Activated naive CD8-positive, alpha-beta T cell (primary cell): ENCODE measurements around the gene TESK1.
"Not testable (repeated sequence)": the region's sequence is repeated elsewhere in the genome, so short reads cannot be mapped to it uniquely, and the experiment has no call there.

Experiments used
- H3K27ac Mint-ChIP-seq: one replicate; pipeline ENCODE4 v1.8.0; 2021; ENCODE audit warnings: mixed read lengths
- H3K27me3 Mint-ChIP-seq: one replicate; pipeline ENCODE4 v1.8.0; 2021; ENCODE audit warnings: mixed read lengths
- H3K36me3 Mint-ChIP-seq: one replicate; pipeline ENCODE4 v1.8.0; 2021; ENCODE audit warnings: mixed read lengths
- H3K4me1 Mint-ChIP-seq: one replicate; pipeline ENCODE4 v1.8.0; 2021; ENCODE audit warnings: low read depth, mixed read lengths
- H3K4me3 Mint-ChIP-seq: one replicate; pipeline ENCODE4 v1.8.0; 2021; ENCODE audit warnings: mild to moderate bottlenecking, mixed read lengths
- H3K9me3 Mint-ChIP-seq: one replicate; pipeline ENCODE4 v1.8.0; 2021; ENCODE audit warnings: low read depth, mixed read lengths

The TESK1 gene

GRCh38 chr9:35639631-35640030 lies 34.6 kb downstream of the TESK1 start:
- Mint-ChIP-seq H3K27ac (peak overlapping the region; percentile 88), H3K4me1 (peaks cover 62% of the 10 kb centered on the region), H3K4me3 (peak overlapping the region; percentile 59), H3K27me3 (no peaks in the 10 kb centered on the region), H3K36me3 (peaks cover 6% of the 10 kb centered on the region), H3K9me3 (no peaks in the 10 kb centered on the region)

DNA sequence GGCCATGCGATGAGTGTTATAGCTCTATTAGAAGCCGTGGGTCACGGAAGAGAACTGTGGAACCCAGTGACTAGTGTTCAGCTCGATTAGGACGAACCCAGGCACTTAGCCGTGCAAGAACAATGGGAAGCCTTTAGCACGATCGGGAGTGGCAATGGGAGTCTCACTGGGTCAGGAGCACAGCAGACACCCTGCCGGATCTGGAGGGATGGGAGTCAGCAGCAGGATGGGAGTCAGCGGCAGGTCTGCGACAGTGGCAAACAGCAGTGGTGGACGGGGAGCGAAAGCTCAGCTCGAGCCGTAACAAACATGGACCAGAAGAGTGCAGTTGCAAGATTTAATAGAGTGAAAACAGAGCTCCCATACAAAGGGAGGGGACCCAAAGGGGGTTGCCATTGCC lies 35.4 kb downstream of the TESK1 start:
- H3K9me3 Mint-ChIP-seq, H3K4me3 Mint-ChIP-seq, H3K27ac Mint-ChIP-seq, H3K27me3 Mint-ChIP-seq, H3K36me3 Mint-ChIP-seq: not testable (repeated sequence)
- peaks cover 61% of the 10 kb centered on the region for H3K4me1 Mint-ChIP-seq

GRCh38 chr9:35641478-35641877 lies 36.4 kb downstream of the TESK1 start:
- H3K4me1 Mint-ChIP-seq = peaks cover 60% of the 10 kb centered on the region
- not testable (repeated sequence) for H3K4me3 Mint-ChIP-seq, H3K9me3 Mint-ChIP-seq, H3K27me3 Mint-ChIP-seq, H3K27ac Mint-ChIP-seq, H3K36me3 Mint-ChIP-seq

DNA sequence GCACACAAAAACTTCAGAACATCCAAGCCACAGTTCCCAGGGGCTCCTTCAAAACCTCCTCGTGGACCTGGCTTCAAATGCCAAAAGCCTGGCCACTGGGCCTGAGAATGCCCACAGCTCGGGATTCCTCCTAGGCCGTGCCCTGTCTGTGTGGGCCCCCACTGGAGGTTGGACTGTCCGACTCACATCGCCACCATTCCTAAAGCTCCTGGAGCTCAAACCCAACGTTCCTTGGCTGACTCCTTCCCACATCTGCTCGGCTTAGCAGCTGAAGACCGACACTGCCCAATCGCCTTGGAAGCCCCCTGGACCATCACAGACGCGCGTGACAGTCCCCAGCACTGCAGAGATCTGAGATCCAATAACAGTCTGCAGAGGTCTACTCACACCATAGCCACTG lies 38.0 kb downstream of the TESK1 start:
- no peak overlapping the region for H3K4me3 Mint-ChIP-seq
- H3K9me3 Mint-ChIP-seq = no peaks in the 10 kb centered on the region
- H3K36me3 Mint-ChIP-seq = peaks cover 5% of the 10 kb centered on the region
- no peak overlapping the region for H3K27ac Mint-ChIP-seq
- peaks cover 60% of the 10 kb centered on the region for H3K4me1 Mint-ChIP-seq
- H3K27me3 Mint-ChIP-seq = no peaks in the 10 kb centered on the region

GRCh38 chr9:35645736-35646135 lies 40.7 kb downstream of the TESK1 start:
- Mint-ChIP-seq H3K27ac (peak overlapping the region; percentile 93), H3K4me3 (peak overlapping the region; percentile 96), H3K4me1 (peaks cover 60% of the 10 kb centered on the region)
- not testable (repeated sequence) for H3K9me3 Mint-ChIP-seq, H3K27me3 Mint-ChIP-seq, H3K36me3 Mint-ChIP-seq

GRCh38 chr9:35646153-35646532 lies 41.1 kb downstream of the TESK1 start:
- H3K4me1 Mint-ChIP-seq = peaks cover 63% of the 10 kb centered on the region
- H3K27ac Mint-ChIP-seq = peak overlapping the region; percentile 93
- H3K36me3 Mint-ChIP-seq = no peaks in the 10 kb centered on the region
- H3K27me3 Mint-ChIP-seq = no peaks in the 10 kb centered on the region
- H3K4me3 Mint-ChIP-seq = peak overlapping the region; percentile 96
- H3K9me3 Mint-ChIP-seq = no peaks in the 10 kb centered on the region

DNA sequence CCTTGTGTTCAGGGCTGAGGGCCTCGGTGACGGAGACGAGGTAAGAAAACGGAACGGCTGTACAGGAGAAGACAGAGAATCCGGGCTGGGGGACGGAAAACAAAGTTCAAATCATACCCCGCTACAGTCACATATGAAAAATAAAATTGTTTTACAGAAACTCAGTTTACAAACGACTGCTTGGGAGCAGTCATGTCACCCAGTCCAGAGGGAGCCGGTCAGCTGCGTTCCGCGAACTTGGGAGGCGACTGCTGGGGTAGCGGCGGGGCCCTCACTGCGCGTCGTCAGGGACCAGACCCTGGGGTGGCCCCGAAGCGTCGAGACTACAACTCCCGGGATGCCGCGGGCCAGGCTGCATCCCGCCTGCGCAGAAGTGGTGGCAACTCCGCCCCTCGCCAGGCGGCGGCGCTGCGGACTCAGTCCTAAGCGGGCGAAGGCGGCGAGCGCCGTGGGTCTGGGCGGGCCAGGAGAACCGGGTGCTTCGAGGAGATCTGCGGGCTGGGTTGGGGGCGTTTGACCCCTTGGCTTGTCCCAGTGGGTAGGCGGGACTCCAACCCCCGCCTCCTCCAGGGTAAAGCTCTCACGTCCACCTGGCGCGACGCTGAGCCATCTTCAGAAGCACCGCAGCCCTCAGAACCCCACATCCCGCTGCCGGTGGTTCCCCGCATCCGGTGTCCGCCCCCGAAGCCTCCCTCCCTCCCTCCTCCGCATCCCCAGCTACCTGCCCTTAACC lies 41.6 kb downstream of the TESK1 start:
- peak overlapping the region; percentile 96 for H3K4me3 Mint-ChIP-seq
- peaks cover 65% of the 10 kb centered on the region for H3K4me1 Mint-ChIP-seq
- no peaks in the 10 kb centered on the region for H3K36me3 Mint-ChIP-seq
- H3K27me3 Mint-ChIP-seq = no peaks in the 10 kb centered on the region
- no peaks in the 10 kb centered on the region for H3K9me3 Mint-ChIP-seq
- H3K27ac Mint-ChIP-seq = peak overlapping the region; percentile 93

DNA sequence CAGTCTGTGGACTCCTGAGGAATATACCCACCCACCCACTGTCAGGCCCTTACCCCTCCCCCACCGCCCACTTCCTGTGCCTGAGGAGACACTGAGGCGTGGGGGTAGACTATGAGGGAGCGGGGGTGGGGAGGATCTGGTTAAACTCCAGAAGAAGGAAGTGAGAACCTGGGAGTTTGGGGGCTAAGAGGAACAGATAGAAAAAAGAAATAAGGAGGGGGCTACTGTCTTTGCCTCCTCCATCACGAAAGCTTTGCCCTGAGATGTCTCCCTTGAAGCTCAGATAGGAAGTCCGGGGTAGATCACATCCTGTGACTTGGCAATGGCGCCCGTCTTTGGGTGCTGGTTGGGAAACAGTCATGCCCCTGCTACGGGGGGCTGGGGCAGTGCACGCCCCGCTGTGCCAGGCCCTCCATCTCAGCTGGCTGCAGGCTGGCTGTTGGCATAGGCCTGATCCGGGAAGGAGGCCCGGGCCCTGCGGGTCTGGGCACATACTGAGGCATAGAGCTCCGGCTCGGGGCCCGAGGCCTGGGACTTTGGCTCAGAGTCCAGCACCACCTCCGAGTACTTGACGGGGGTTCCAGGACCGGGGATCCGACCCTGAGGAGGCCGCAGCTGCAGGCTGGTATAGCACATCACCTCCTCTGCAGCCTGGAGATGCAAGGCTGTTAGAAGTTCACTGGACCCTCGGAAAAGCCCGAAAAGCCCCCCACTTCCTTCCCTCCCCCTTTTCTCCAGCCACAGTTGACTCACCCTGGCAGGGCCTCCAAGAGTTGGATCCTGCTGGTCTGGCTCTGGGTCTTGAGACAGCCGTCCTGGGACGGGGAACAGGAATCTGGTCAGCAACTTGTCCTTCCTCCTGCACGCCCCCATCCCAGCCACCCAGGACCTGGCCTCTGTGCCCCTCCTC lies 44.6 kb downstream of the TESK1 start:
- no peaks in the 10 kb centered on the region for H3K27me3 Mint-ChIP-seq
- H3K4me1 Mint-ChIP-seq = peaks cover 64% of the 10 kb centered on the region

DNA sequence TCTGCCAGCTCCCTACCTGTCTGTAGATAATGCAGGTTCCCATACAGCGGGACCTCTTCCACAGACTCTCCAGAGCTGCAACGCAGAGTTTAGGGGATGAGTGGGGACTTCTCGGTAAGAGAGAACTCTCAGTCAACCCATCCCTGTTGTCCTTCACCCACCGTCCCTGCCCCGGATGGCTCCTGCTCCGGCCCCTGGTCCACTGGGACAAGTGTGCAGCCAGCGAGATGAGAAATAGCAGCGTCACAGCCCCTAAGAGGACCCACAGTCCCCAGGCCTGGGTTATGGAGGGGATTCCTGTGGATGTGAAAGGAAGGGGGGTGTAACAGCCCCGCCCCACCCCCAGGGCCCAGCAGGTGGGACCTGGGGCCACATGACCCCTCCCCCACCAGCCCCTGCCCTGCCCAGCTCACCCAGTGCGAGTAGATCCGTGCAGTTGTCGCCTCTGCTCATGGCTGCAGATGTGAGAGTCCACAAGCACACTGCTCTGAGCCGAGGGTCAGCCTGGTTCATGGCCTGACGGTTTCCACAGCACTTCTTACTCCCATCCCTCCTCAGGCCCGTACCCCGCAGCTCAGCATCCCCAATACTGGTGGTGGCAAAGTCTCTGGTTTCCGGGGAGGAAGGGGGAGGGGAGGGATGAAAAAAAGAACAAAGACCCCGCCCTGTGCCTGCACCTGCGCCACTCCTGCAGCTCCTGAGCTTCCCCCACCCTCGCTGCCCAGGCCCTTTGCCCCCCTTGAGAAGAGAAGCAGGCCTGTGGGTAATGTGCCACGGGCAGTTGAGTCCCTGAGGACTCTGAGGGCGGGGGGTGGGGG lies 45.5 kb downstream of the TESK1 start, which contains the start of gene SIT1:
SIT1 (minus strand) TSS at position 591 of the 818 bp plus-strand sequence; CDS start at position 513, 78 bp downstream.
- no peaks in the 10 kb centered on the region for H3K36me3 Mint-ChIP-seq
- peak within 1 kb of the TSS; percentile 91 for H3K27ac Mint-ChIP-seq
- H3K4me3 Mint-ChIP-seq = peak within 1 kb of the TSS; percentile 85
- H3K27me3 Mint-ChIP-seq = no peaks in the 10 kb centered on the region
- no peaks in the 10 kb centered on the region for H3K9me3 Mint-ChIP-seq
- H3K4me1 Mint-ChIP-seq = peaks cover 61% of the 10 kb centered on the region

More for the DNA sequence above, 44.6 kb downstream of the TESK1 start:
- Mint-ChIP-seq H3K27ac (peak overlapping the region; percentile 91), H3K4me3 (peak overlapping the region; percentile 85), H3K36me3 (no peaks in the 10 kb centered on the region), H3K9me3 (no peaks in the 10 kb centered on the region)

DNA sequence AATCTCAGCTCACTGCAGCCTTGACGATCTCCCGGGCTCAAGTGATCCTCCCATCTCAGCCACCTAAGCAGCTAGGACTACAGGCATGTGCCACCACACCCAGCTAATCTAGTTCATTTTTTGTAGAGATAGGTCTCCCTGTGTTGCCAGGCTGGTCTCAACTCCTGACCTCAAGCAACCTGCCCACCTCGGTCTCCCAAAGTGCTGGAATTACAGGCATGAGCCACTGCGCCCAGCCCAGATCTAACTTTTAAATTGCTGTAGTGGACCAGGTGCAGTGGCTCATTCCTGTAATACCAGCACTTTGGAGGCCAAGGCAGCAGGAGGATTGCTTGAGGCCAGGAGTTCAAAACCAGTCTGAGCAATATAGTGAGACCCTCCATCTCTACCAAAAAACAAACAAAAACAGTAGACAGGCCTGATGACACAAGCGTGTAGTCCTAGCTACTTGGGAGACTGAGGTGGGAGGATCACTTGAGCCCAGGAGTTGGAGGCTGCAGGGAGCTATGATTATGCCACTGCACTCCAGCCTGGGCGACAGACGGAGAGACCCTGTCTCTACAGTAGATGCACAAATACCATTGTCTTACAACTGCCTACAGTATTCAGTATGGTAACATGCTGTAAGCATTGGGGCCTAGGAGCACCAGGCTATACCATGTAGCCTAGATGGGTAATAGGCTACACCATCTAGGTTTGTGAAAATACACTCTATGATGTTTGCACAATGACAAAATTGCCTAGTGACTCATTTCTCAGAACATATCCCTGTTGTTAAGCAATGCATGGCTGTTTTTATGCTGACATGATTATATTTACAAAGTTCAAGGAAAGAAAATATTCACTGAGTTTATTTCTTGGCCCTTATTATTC lies 47.1 kb downstream of the TESK1 start:
- Mint-ChIP-seq H3K27me3 (no peaks in the 10 kb centered on the region), H3K9me3 (no peaks in the 10 kb centered on the region), H3K27ac (peak overlapping the region; percentile 91), H3K36me3 (no peaks in the 10 kb centered on the region), H3K4me3 (peak overlapping the region; percentile 38), H3K4me1 (peaks cover 66% of the 10 kb centered on the region)

GRCh38 chr9:35652829-35653209 lies 47.8 kb downstream of the TESK1 start:
- H3K27ac Mint-ChIP-seq = no peak overlapping the region
- no peaks in the 10 kb centered on the region for H3K9me3 Mint-ChIP-seq
- H3K4me1 Mint-ChIP-seq = peaks cover 66% of the 10 kb centered on the region
- no peaks in the 10 kb centered on the region for H3K36me3 Mint-ChIP-seq
- H3K4me3 Mint-ChIP-seq = no peak overlapping the region
- H3K27me3 Mint-ChIP-seq = no peaks in the 10 kb centered on the region

DNA sequence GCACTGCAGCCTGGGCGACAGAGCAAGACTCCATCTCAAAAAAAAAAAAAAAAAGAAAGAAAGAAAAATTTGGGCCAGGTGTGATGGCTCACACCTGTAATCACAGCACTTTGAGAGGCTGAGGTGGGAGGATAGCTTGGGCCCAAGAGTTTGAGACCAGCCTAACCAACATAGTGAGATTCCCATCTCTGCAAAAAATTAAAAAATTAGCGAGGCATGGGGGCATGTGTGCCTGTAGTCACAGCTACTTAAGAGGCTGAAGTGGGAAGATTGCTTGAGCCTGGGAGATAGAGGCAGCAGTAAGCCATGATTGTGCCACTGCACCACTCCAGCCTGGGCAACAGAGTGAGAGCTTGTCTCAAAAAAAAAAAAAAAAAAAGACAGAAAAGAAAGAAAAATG lies 48.5 kb downstream of the TESK1 start:
- Mint-ChIP-seq H3K36me3 (no peaks in the 10 kb centered on the region), H3K9me3 (no peaks in the 10 kb centered on the region), H3K27me3 (no peaks in the 10 kb centered on the region), H3K4me3 (no peak overlapping the region), H3K4me1 (peaks cover 60% of the 10 kb centered on the region), H3K27ac (no peak overlapping the region)

DNA sequence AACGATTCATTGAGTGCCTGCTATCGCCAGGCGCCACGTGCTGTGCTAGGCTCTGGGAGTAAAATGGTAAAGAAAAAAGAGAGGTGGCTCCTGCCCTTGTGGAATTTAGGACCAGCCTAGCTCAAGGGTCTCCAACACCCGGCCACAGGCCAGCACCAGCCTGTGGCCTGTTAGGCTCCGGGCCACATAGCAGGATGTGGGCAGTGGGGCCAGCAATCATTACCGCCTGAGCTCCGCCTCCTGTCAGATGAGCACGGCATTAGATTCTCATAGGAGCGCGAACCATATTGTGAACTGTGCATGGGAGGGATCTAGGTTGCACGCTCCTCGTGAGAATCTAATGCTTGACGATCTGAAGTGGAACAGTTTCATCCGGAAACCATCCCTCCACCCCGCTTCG lies 51.3 kb downstream of the TESK1 start:
- no peaks in the 10 kb centered on the region for H3K27me3 Mint-ChIP-seq
- peak overlapping the region; percentile 99 for H3K27ac Mint-ChIP-seq
- peaks cover 66% of the 10 kb centered on the region for H3K4me1 Mint-ChIP-seq
- peak overlapping the region; percentile 85 for H3K4me3 Mint-ChIP-seq
- no peaks in the 10 kb centered on the region for H3K9me3 Mint-ChIP-seq
- H3K36me3 Mint-ChIP-seq = peaks cover 2% of the 10 kb centered on the region
